A549 (cell line): ENCODE data around the gene NRAS. TPM values are rescaled to one million over a fixed set of nuclear protein-coding genes. Genes with fewer than 3 reads are reported as not detected.

Experiments
- ATAC-seq, 2 experiments: fragments of 200-7000 bp in 1 of 2; fragments of >200 bp in 1 of 2; cut with Nextera tagmentation in 1 of 2; cut with Tn5 transposase in 1 of 2; 3 replicates each; pipeline versions ENCODE4 v1.8.0 to v1.9.1; 2018 to 2020; ENCODE audit warnings: mild to moderate bottlenecking in 1 of 2, moderate library complexity in 1 of 2
- CTCF ChIA-PET: fragments of 300-600 bp; sonication (Branson Sonifier 250); formaldehyde crosslinking; extraction: SDS; loops from one replicate; lab custom pipeline; 2021; ENCODE audit warnings: antibody characterized with exemption, inconsistent platforms; lab: Yijun Ruan, JAX
- POLR2A ChIA-PET: fragments of 350-600 bp; formaldehyde crosslinking; extraction: SDS; loops from one replicate; lab custom pipeline; 2021; ENCODE audit warnings: antibody characterized with exemption, inconsistent platforms; lab: Yijun Ruan, JAX
- DNase-seq, 2 experiments: peaks; one replicate each; pipeline versions ENCODE4 v3.0.0 to v3.0.0-alpha.2; 2011 to 2016; ENCODE audit warnings: low read depth in 1 of 2, low spot score in 1 of 2
- FAIRE-seq: peaks from 2 replicates; lab custom pipeline; 2011; peaks lifted over from hg19 to GRCh38; lab: Jason Lieb, UNC
- H3K27ac ChIP-seq, 2 experiments: fragments of >200 bp; sonication (Bioruptor Twin); formaldehyde crosslinking; 3 replicates each; pipeline ENCODE4 v1.5.1; 2016 to 2017
- H3K4me1 ChIP-seq: fragments of >200 bp; sonication (Bioruptor Twin); formaldehyde crosslinking; 3 replicates; pipeline ENCODE4 v1.6.1; 2016
- H3K4me2 ChIP-seq: fragments of >200 bp; sonication (Bioruptor Twin); formaldehyde crosslinking; 3 replicates; pipeline ENCODE4 v1.6.1; 2016
- H3K4me3 ChIP-seq: fragments of >200 bp; sonication (Bioruptor Twin); formaldehyde crosslinking; 3 replicates; pipeline ENCODE4 v1.5.1; 2016
- H3K9me3 ChIP-seq: fragments of >200 bp; sonication (Bioruptor Twin); formaldehyde crosslinking; 3 replicates; pipeline ENCODE4 v1.6.1; 2016
- BCL3 ChIP-seq: fragments of >200 bp; sonication (Bioruptor Twin); formaldehyde crosslinking; IDR thresholded peaks from 3 replicates; pipeline ENCODE4 v1.6.1; 2016
- CBX8 ChIP-seq: fragments of 200-600 bp; sonication (generic); IDR thresholded peaks from 2 replicates; pipeline ENCODE4 v1.6.1; 2016
- EHF ChIP-seq: fragments of 250-450 bp; sonication (Bioruptor Pico); IDR thresholded peaks from 2 replicates; pipeline ENCODE4 v1.5.0; 2020; ENCODE audit warnings: mild to moderate bottlenecking
- EHMT2 ChIP-seq: fragments of 200-600 bp; sonication (generic); IDR thresholded peaks from 2 replicates; pipeline ENCODE4 v1.6.1; 2016; ENCODE audit warnings: antibody characterized with exemption, low read depth, mild to moderate bottlenecking, moderate library complexity
- HDAC2 ChIP-seq: fragments of 200-600 bp; sonication (generic); IDR thresholded peaks from 2 replicates; pipeline ENCODE4 v1.6.1; 2016
- HOXB5 ChIP-seq: fragments of 250-450 bp; sonication (Bioruptor Pico); IDR thresholded peaks from 2 replicates; pipeline ENCODE4 v1.5.0; 2020; ENCODE audit warnings: mild to moderate bottlenecking, moderate library complexity
- KDM1A ChIP-seq: fragments of 200-600 bp; sonication (generic); IDR thresholded peaks from 2 replicates; pipeline ENCODE4 v1.6.1; 2016; ENCODE audit warnings: low read depth, mild to moderate bottlenecking
- KDM5A ChIP-seq: fragments of 200-600 bp; sonication (generic); IDR thresholded peaks from 2 replicates; pipeline ENCODE4 v1.6.1; 2016; ENCODE audit warnings: antibody characterized with exemption, mild to moderate bottlenecking
- MAX ChIP-seq: IDR thresholded peaks from 2 replicates; pipeline ENCODE4 v1.6.1; 2012
- RAD21 ChIP-seq, 2 experiments: fragments of >200 bp in 1 of 2; sonication (Bioruptor Twin) in 1 of 2; formaldehyde crosslinking in 1 of 2; IDR thresholded peaks in 1 of 2; conservative IDR thresholded peaks in 1 of 2; 2 replicates in 1 of 2; 3 replicates in 1 of 2; pipeline ENCODE4 v1.6.1; 2012 to 2018; ENCODE audit warnings: inconsistent platforms in 1 of 2
- RARB ChIP-seq: fragments of 250-450 bp; sonication (Bioruptor Pico); IDR thresholded peaks from 2 replicates; pipeline ENCODE4 v1.8.0; 2021; ENCODE audit warnings: mild to moderate bottlenecking, moderate library complexity
- SREBF2 ChIP-seq: fragments of 450-650 bp; IDR thresholded peaks from 2 replicates; pipeline ENCODE4 v1.6.1; 2014; ENCODE audit warnings: mild to moderate bottlenecking, moderate library complexity
- TP53 ChIP-seq: fragments of 250-450 bp; sonication (Bioruptor Pico); IDR thresholded peaks from 2 replicates; pipeline ENCODE4 v1.5.0; 2021; ENCODE audit warnings: mild to moderate bottlenecking, moderate library complexity
- ZSCAN20 ChIP-seq: fragments of 250-450 bp; sonication (Bioruptor Pico); IDR thresholded peaks from 2 replicates; pipeline ENCODE4 v1.8.0; 2022; ENCODE audit warnings: mild to moderate bottlenecking, moderate library complexity
- WGBS: methylation state at CpG from one replicate; pipeline ENCODE4 v1.1.6; 2017; ENCODE audit errors: missing lambda C conversion rate; 5-methylcytosine and 5-hydroxymethylcytosine counted together
- polyA plus RNA-seq, 4 experiments: library from polyadenylated mRNA; depleted of rRNA in 3 of 4; stranded (reverse); fragments of >200 nt; fragmentation: RNase III in 1 of 4; extraction: RNeasy Plus Mini Kit Qiagen cat#74134 plus additional on column Dnase treatment in 1 of 4; gene quantifications; 2 replicates in 3 of 4; 3 replicates in 1 of 4; pipeline ENCODE4 v1.2.3, GENCODE V29; 2011 to 2017
- small RNA-seq, 6 experiments: library from RNA; depleted of rRNA; stranded (forward); fragments of <200 nt; gene quantifications; one replicate each; pipeline ENCODE3, GENCODE V24; 2012

NRAS gene
- polyA plus RNA-seq, 2 of the 4 experiments (the other 2 are of a cell fraction) = 28.7 to 52.2 TPM

GRCh38 chr1:114660238-114660637, 56.3 kb downstream of the NRAS start:
- WGBS = 26% methylated on average over 2 of the region's 2 CpGs
- no peaks in the 10 kb centered on the region for H3K4me1 ChIP-seq
- TF ChIP-seq EHF (CRISPR knock-in tag) (no peak), CBX8 (no peak), ZSCAN20 (CRISPR knock-in tag) (no peak), RAD21 (conservative IDR thresholded peaks at IDR 0.05 in 1 of 2, IDR thresholded peaks at IDR 0.05 in 1 of 2) (no peak), TP53 (CRISPR knock-in tag) (no peak), SREBF2 (no peak), HOXB5 (CRISPR knock-in tag) (no peak), KDM5A (no peak), EHMT2 (no peak), MAX (no peak), RARB (CRISPR knock-in tag) (no peak), HDAC2 (no peak), BCL3 (no peak), KDM1A (no peak)

More at GRCh38 chr1:114660238-114660637, 56.3 kb downstream of the NRAS start:
- ATAC-seq (no peak), DNase-seq (no peak), FAIRE-seq (no peak)
- no peaks in the 10 kb centered on the region for H3K9me3 ChIP-seq
- H3K27ac ChIP-seq = no peak overlapping the region
- H3K4me3 ChIP-seq = no peak overlapping the region
- H3K4me2 ChIP-seq = no peak overlapping the region
- ChIA-PET POLR2A (no interaction called here), CTCF (interaction anchor here (0.7 to 1.3 kb wide), 3 partner anchors 9 to 314 kb away, joined by 3 to 5 read pairs (median 5); partner anchors contain the start of gene DENND2C)

Small RNAs within 50 kb of the gene (small RNA-seq; reads per million reads assigned to genes)
- gene RN7SL432P (0 reads per million in 6 experiments), gene RNY1P13 (0 reads per million in 6 experiments)

Other genes starting within 250 kb of the NRAS start
- gene TRIM33, start 205.6 kb downstream of the NRAS start, polyA plus RNA-seq (2011; rRNA removed) = 14.9 and 25.0 TPM in 2 replicates
- gene TRIM33, start 205.6 kb downstream of the NRAS start, polyA plus RNA-seq (2017; fragmentation: RNase III; extraction: RNeasy Plus Mini Kit Qiagen cat#74134 plus additional on column Dnase treatment) = 8.7 to 9.5 TPM (median 9.3 TPM) in 3 replicates
- 34.0 and 52.5 TPM in 2 replicates for gene BCAS2, start 135.2 kb downstream of the NRAS start, polyA plus RNA-seq (2011; rRNA removed)
- 36.0 to 41.0 TPM (median 38.6 TPM) in 3 replicates for gene BCAS2, start 135.2 kb downstream of the NRAS start, polyA plus RNA-seq (2017; fragmentation: RNase III; extraction: RNeasy Plus Mini Kit Qiagen cat#74134 plus additional on column Dnase treatment)
- gene DENND2C, start 46.7 kb downstream of the NRAS start, polyA plus RNA-seq (2011; rRNA removed) = 0.19 and 0.24 TPM in 2 replicates
- 0.16 to 0.20 TPM (median 0.18 TPM) in 3 replicates for gene DENND2C, start 46.7 kb downstream of the NRAS start, polyA plus RNA-seq (2017; fragmentation: RNase III; extraction: RNeasy Plus Mini Kit Qiagen cat#74134 plus additional on column Dnase treatment)
- gene AMPD1, start 21.2 kb downstream of the NRAS start, polyA plus RNA-seq (2011; rRNA removed) = not detected in 2 replicates
- gene AMPD1, start 21.2 kb downstream of the NRAS start, polyA plus RNA-seq (2017; fragmentation: RNase III; extraction: RNeasy Plus Mini Kit Qiagen cat#74134 plus additional on column Dnase treatment) = not detected in 3 replicates
- 221 and 236 TPM in 2 replicates for gene CSDE1, start 41.2 kb upstream of the NRAS start, polyA plus RNA-seq (2011; rRNA removed)
- gene CSDE1, start 41.2 kb upstream of the NRAS start, polyA plus RNA-seq (2017; fragmentation: RNase III; extraction: RNeasy Plus Mini Kit Qiagen cat#74134 plus additional on column Dnase treatment) = 194 to 218 TPM (median 199 TPM) in 3 replicates
- gene SIKE1, start 63.9 kb upstream of the NRAS start, polyA plus RNA-seq (2011; rRNA removed) = 24.6 and 28.7 TPM in 2 replicates
- 16.3 to 17.8 TPM (median 17.4 TPM) in 3 replicates for gene SIKE1, start 63.9 kb upstream of the NRAS start, polyA plus RNA-seq (2017; fragmentation: RNase III; extraction: RNeasy Plus Mini Kit Qiagen cat#74134 plus additional on column Dnase treatment)
- not detected in 2 replicates for gene SYCP1, start 138.1 kb upstream of the NRAS start, polyA plus RNA-seq (2011; rRNA removed)
- not detected in 3 replicates for gene SYCP1, start 138.1 kb upstream of the NRAS start, polyA plus RNA-seq (2017; fragmentation: RNase III; extraction: RNeasy Plus Mini Kit Qiagen cat#74134 plus additional on column Dnase treatment)